UCSD-AML1 (cell line): ENCODE measurements around the gene HIPK2.

Experiments
- DNase-seq: peaks from one replicate; lab custom pipeline; 2025; ENCODE audit not compliant: unreplicated experiment; lab: John Stamatoyannopoulos, UW

The HIPK2 gene

GRCh38 chr7:139597028-139597427 lies 180.8 kb downstream of the HIPK2 start:
- DNase-seq, result no peak

- DNase-seq, result no peak
These were observed 181.2 kb downstream of the HIPK2 start for GRCh38 chr7:139596626-139597025.

- no peak for DNase-seq
These were observed 182.0 kb downstream of the HIPK2 start for GRCh38 chr7:139595806-139596205.

GRCh38 chr7:139594911-139595476 lies 182.8 kb downstream of the HIPK2 start:
- DNase-seq, result no peak

GRCh38 chr7:139594090-139594489 lies 183.7 kb downstream of the HIPK2 start:
- DNase-seq, result no peak

GRCh38 chr7:139592801-139593461 lies 184.9 kb downstream of the HIPK2 start:
- no peak for DNase-seq

GRCh38 chr7:139591550-139592195 lies 186.1 kb downstream of the HIPK2 start:
- no peak for DNase-seq

- DNase-seq, result no peak
These were observed 188.3 kb downstream of the HIPK2 start for GRCh38 chr7:139589474-139589873.

GRCh38 chr7:139588632-139589031 lies 189.2 kb downstream of the HIPK2 start:
- peak; percentile 25 for DNase-seq

GRCh38 chr7:139587535-139587934 lies 190.3 kb downstream of the HIPK2 start:
- no peak for DNase-seq

GRCh38 chr7:139586286-139586685 lies 191.5 kb downstream of the HIPK2 start:
- DNase-seq, result no peak

- no peak for DNase-seq
These were observed 192.8 kb downstream of the HIPK2 start for GRCh38 chr7:139585042-139585441.

- DNase-seq, result peak; percentile 31
These were observed 193.8 kb downstream of the HIPK2 start for GRCh38 chr7:139583826-139584553.

- peak; percentile 53 for DNase-seq
These were observed 195.1 kb downstream of the HIPK2 start for GRCh38 chr7:139582671-139583155.

- no peak for DNase-seq
These were observed 195.6 kb downstream of the HIPK2 start for GRCh38 chr7:139582130-139582650.

GRCh38 chr7:139580435-139580834 lies 197.4 kb downstream of the HIPK2 start:
- DNase-seq, result no peak

- no peak for DNase-seq
These were observed 201.4 kb downstream of the HIPK2 start for GRCh38 chr7:139576179-139576973.

- DNase-seq, result no peak
These were observed 202.5 kb downstream of the HIPK2 start for GRCh38 chr7:139575338-139575680.

GRCh38 chr7:139574618-139575337 lies 203.0 kb downstream of the HIPK2 start:
- DNase-seq, result no peak

- DNase-seq, result no peak
These were observed 203.9 kb downstream of the HIPK2 start for GRCh38 chr7:139573871-139574270.
